Measurements from ENCODE around the gene KLF16. TPM values are rescaled to one million over a fixed set of nuclear protein-coding genes. Genes with fewer than 3 reads are reported as not detected.

KLF16 gene
- total and polyA plus RNA-seq, 11 donors: 2.9 to 19.7 (median 9.2) TPM

GRCh38 chr19:1856345-1856697, 7.1 kb downstream of the KLF16 start:
- H3K27ac ChIP-seq: peak overlapping the region; percentile 79 to 98 (median 91)
- TF ChIP-seq CTCF (IDR thresholded peaks at IDR 0.05) (no peak), POLR2A (IDR thresholded peaks at IDR 0.05) (no peak)
- DNase-seq (no peak), ATAC-seq (no peak)
- peaks cover 8 to 98% (median 64%) of the 10 kb centered on the region in 12 donors for H3K4me1 ChIP-seq
- H3K27me3 ChIP-seq: peaks cover 0 to 7% (median 0%) of the 10 kb centered on the region in 9 donors
- H3K36me3 ChIP-seq: peaks cover 0 to 6% (median 0%) of the 10 kb centered on the region in 9 donors
- H3K9me3 ChIP-seq: no peaks in the 10 kb centered on the region
- WGBS, 4 donors: 31 to 59% (median 41%) methylated on average over 3 to 6 of the region's 6 CpGs
- intact Hi-C loops (cut with DNase I): no loop called here
- peak overlapping the region; percentile 38 to 71 (median 58) for H3K4me3 ChIP-seq

GRCh38 chr19:1855828-1856255, 7.5 kb downstream of the KLF16 start:
- intact Hi-C loops (cut with DNase I): no loop called here
- peaks cover 0 to 6% (median 0%) of the 10 kb centered on the region in 9 donors for H3K36me3 ChIP-seq
- DNase-seq: peak in 2 of 5 donors; percentile 42 to 70
- ATAC-seq: peak in 2 of 4 donors; percentile 0 to 2
- peaks cover 0 to 7% (median 0%) of the 10 kb centered on the region in 9 donors for H3K27me3 ChIP-seq
- peak overlapping the region in 11 of 12 donors; percentile 36 to 71 (median 62) for H3K4me3 ChIP-seq
- TF ChIP-seq POLR2A (IDR thresholded peaks at IDR 0.05) (no peak), CTCF (IDR thresholded peaks at IDR 0.05) (no peak)
- peak overlapping the region; percentile 79 to 98 (median 91) for H3K27ac ChIP-seq
- 29 to 38% (median 34%) methylated on average over 12 to 13 of the region's 13 CpGs for WGBS, 4 donors
- peaks cover 8 to 93% (median 60%) of the 10 kb centered on the region in 12 donors for H3K4me1 ChIP-seq
- H3K9me3 ChIP-seq: no peaks in the 10 kb centered on the region

- H3K4me1 ChIP-seq: peaks cover 8 to 87% (median 54%) of the 10 kb centered on the region in 12 donors
- 15 to 19% (median 18%) methylated on average over 20 to 33 of the region's 33 CpGs for WGBS, 4 donors
These were observed 8.1 kb downstream of the KLF16 start for GRCh38 chr19:1855040-1855827.

More at GRCh38 chr19:1855040-1855827, 8.1 kb downstream of the KLF16 start:
- peaks cover 0 to 6% (median 0%) of the 10 kb centered on the region in 9 donors for H3K36me3 ChIP-seq
- DNase-seq (peak; percentile 93 to 97 (median 95)), ATAC-seq (peak; percentile 80 to 88 (median 82))
- peaks cover 0 to 7% (median 0%) of the 10 kb centered on the region in 9 donors for H3K27me3 ChIP-seq
- intact Hi-C loops (cut with DNase I): no loop called here
- no peaks in the 10 kb centered on the region for H3K9me3 ChIP-seq
- peak overlapping the region; percentile 79 to 98 (median 91) for H3K27ac ChIP-seq
- H3K4me3 ChIP-seq: peak overlapping the region in 11 of 12 donors; percentile 5 to 71 (median 62)
- TF ChIP-seq CTCF (IDR thresholded peaks at IDR 0.05): peak in 2 of 12 donors; percentile 10 to 18
- TF ChIP-seq POLR2A (IDR thresholded peaks at IDR 0.05): peak in 1 of 2 donors; percentile 78
